Endothelial cell (in vitro differentiated cells): ENCODE results near the gene FMN1. TPM values are rescaled to one million over a fixed set of nuclear protein-coding genes. Genes with fewer than 3 reads are reported as not detected.

ENCODE experiments used
- DNase-seq: peaks from one replicate; pipeline ENCODE4 v3.0.0; 2021; ENCODE audit warnings: low spot score
- H3K27ac Mint-ChIP-seq: one replicate; pipeline ENCODE4 v1.8.0; 2021; ENCODE audit warnings: mixed read lengths, inconsistent platforms; ENCODE audit not compliant: unreplicated experiment
- H3K27me3 Mint-ChIP-seq: one replicate; pipeline ENCODE4 v1.8.0; 2021; ENCODE audit warnings: mild to moderate bottlenecking, moderate library complexity, mixed read lengths, inconsistent platforms; ENCODE audit not compliant: unreplicated experiment
- H3K36me3 Mint-ChIP-seq: one replicate; pipeline ENCODE4 v1.8.0; 2021; ENCODE audit warnings: mild to moderate bottlenecking, low read depth, mixed read lengths, inconsistent platforms; ENCODE audit not compliant: unreplicated experiment
- H3K4me1 Mint-ChIP-seq: one replicate; pipeline ENCODE4 v1.8.0; 2021; ENCODE audit warnings: mild to moderate bottlenecking, mixed read lengths, inconsistent platforms; ENCODE audit not compliant: unreplicated experiment
- H3K4me3 Mint-ChIP-seq: one replicate; pipeline ENCODE4 v1.8.0; 2021; ENCODE audit warnings: mild to moderate bottlenecking, mixed read lengths, inconsistent platforms; ENCODE audit not compliant: unreplicated experiment
- H3K9me3 Mint-ChIP-seq: one replicate; pipeline ENCODE4 v1.8.0; 2021; ENCODE audit warnings: mixed read lengths, inconsistent platforms; ENCODE audit not compliant: unreplicated experiment
- CTCF ChIP-seq: fragments of 200-600 bp; sonication (generic); IDR thresholded peaks from one replicate; pipeline ENCODE4 v1.5.0; 2021; ENCODE audit warnings: antibody characterized with exemption; ENCODE audit not compliant: unreplicated experiment
- total RNA-seq: library from RNA; stranded (reverse); fragmentation: NEBNext Ultra II Directional; extraction: Animal tissue kit (Norgen Biotek cat#: 25700); gene quantifications from one replicate; pipeline ENCODE4 v1.2.1, GENCODE V29; 2021; ENCODE audit not compliant: unreplicated experiment

FMN1 gene
- total RNA-seq, 1 donor from 2014 or later, result 1.3 TPM

GRCh38 chr15:33022629-33023028 lies 171.9 kb downstream of the FMN1 start:
- Mint-ChIP-seq H3K36me3 (no peaks in the 10 kb centered on the region), H3K9me3 (no peaks in the 10 kb centered on the region), H3K27me3 (no peaks in the 10 kb centered on the region), H3K4me3 (no peak overlapping the region), H3K4me1 (peaks cover 18% of the 10 kb centered on the region), H3K27ac (peak overlapping the region; percentile 95)
- no peak for TF ChIP-seq CTCF
- DNase-seq, result peak; percentile 61

- H3K4me1 Mint-ChIP-seq, result peaks cover 16% of the 10 kb centered on the region
These were observed 172.6 kb downstream of the FMN1 start for GRCh38 chr15:33021806-33022389.

DNA sequence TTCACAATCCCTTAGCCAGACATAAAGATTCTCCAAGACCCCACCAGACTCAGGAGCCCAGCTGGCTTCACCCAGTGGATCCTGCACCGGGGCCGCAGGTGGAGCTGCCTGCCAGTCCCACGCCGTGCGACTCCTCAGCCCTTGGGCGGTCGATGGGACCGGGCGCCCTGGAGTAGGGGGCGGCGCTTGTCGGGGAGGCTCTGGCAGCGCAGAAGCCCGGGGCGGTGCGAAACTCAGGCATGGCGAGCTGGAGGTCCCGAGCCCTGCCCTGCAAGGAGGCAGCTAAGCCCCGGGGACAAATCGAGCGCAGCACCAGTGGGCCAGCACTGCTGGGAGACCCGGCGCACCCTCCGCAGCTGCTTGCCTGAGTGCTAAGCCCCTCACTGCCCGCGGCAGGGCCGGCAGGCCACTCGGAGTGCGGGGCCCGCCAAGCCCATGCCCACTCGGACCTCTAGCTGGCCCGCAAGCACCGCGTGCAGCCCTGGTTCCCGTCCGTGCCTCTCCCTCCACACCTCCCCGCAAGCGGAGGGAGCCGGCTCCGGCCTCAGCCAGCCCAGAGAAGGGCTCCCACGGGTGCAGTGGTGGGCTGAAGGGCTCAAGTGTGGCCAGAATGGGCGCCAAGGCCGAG lies 175.0 kb downstream of the FMN1 start:
- peaks cover 16% of the 10 kb centered on the region for H3K4me1 Mint-ChIP-seq
- no peaks in the 10 kb centered on the region for H3K27me3 Mint-ChIP-seq
- H3K9me3 Mint-ChIP-seq, result no peaks in the 10 kb centered on the region
- no peak overlapping the region for H3K27ac Mint-ChIP-seq
- DNase-seq, result no peak
- no peak for TF ChIP-seq CTCF
- H3K36me3 Mint-ChIP-seq, result no peaks in the 10 kb centered on the region
- H3K4me3 Mint-ChIP-seq, result no peak overlapping the region

More at GRCh38 chr15:33021806-33022389, 172.6 kb downstream of the FMN1 start:
- no peak overlapping the region for H3K4me3 Mint-ChIP-seq
- no peaks in the 10 kb centered on the region for H3K27me3 Mint-ChIP-seq
- no peaks in the 10 kb centered on the region for H3K9me3 Mint-ChIP-seq
- DNase-seq, result peak; percentile 35
- peak; percentile 70 for TF ChIP-seq CTCF
- H3K36me3 Mint-ChIP-seq, result no peaks in the 10 kb centered on the region
- H3K27ac Mint-ChIP-seq, result peak overlapping the region; percentile 95

GRCh38 chr15:33016405-33017024 lies 178.0 kb downstream of the FMN1 start:
- H3K4me1 Mint-ChIP-seq, result no peaks in the 10 kb centered on the region
- H3K4me3 Mint-ChIP-seq, result no peak overlapping the region
- no peak for DNase-seq
- no peak for TF ChIP-seq CTCF
- H3K36me3 Mint-ChIP-seq, result no peaks in the 10 kb centered on the region
- H3K27ac Mint-ChIP-seq, result no peak overlapping the region
- no peaks in the 10 kb centered on the region for H3K9me3 Mint-ChIP-seq
- no peaks in the 10 kb centered on the region for H3K27me3 Mint-ChIP-seq

DNA sequence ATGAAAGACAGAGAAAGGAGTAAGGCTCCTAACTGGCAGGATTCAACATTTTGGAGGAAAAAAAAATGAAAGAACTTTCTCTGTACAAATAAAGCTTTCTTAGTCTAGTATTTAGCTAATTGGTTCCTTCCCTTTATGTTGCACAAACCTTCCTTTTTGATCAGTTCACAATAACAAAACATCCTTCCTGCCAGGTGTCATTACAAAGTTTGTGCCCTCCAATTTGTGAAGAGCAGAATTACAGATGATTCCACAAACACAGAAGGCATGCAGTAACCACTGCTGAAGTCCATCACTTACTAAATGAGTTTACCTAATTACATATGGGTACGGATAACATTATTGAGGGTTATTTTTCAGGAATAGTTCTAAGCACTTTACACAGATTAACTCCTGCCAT lies 179.9 kb downstream of the FMN1 start:
- TF ChIP-seq CTCF, result no peak
- H3K27me3 Mint-ChIP-seq, result no peaks in the 10 kb centered on the region
- H3K4me3 Mint-ChIP-seq, result no peak overlapping the region
- no peaks in the 10 kb centered on the region for H3K36me3 Mint-ChIP-seq
- no peak overlapping the region for H3K27ac Mint-ChIP-seq
- no peaks in the 10 kb centered on the region for H3K4me1 Mint-ChIP-seq
- DNase-seq, result no peak
- no peaks in the 10 kb centered on the region for H3K9me3 Mint-ChIP-seq
